ENCODE measurements around the gene SNRNP200. TPM values are rescaled to one million over a fixed set of nuclear protein-coding genes. Genes with fewer than 3 reads are reported as not detected.

The SNRNP200 gene
- total RNA-seq, 1 experiment from 2014 or later = 231 TPM

- CTCF ChIA-PET = interaction anchor here (0.6 to 1.0 kb wide), 3 partner anchors 20 to 243 kb away, joined by 3 to 5 read pairs (median 3); no protein-coding TSS in a partner anchor
- peak within 1 kb of the TSS; percentile 69 to 84 for H3K4me3 ChIP-seq (ENCODE audit: low read depth in 2 of 2, low read length in 2 of 2)
- in situ Hi-C loops (cut with HindIII; ENCODE audit: low pct_unique_long_range_greater_than_20kb, low sequenced_read_pairs) = no loop called here
These were observed 19.9 kb upstream of the SNRNP200 start, which contains the start of gene ITPRIPL1 for GRCh38 chr2:96325041-96325883. TSS of gene ITPRIPL1 (plus strand) at chr2:96325317. CDS start at chr2:96325840, 523 bp downstream.

GRCh38 chr2:96324721-96325040 is 19.3 kb upstream of the SNRNP200 start:
- in situ Hi-C loops (cut with HindIII; ENCODE audit: low pct_unique_long_range_greater_than_20kb, low sequenced_read_pairs) (no loop called here), intact Hi-C loops (cut with micrococcal nuclease; ENCODE audit: unreplicated experiment) (no loop called here)
- Histone ChIP-seq H3K4me1 (ENCODE audit: control insufficient read depth, insufficient read depth, low read length) (peaks cover 16% of the 10 kb centered on the region), H3K4me3 (ENCODE audit: low read depth in 2 of 2, low read length in 2 of 2) (peak overlapping the region; percentile 69 to 84), H3K36me3 (ENCODE audit: control insufficient read depth, insufficient read depth, low read length) (no peaks in the 10 kb centered on the region; the same call in 1 of the 2 replicates), H3K27me3 (ENCODE audit: control insufficient read depth, insufficient read depth, low read length) (no peaks in the 10 kb centered on the region), H3K27ac (ENCODE audit: low read length) (peak overlapping the region; percentile 90), H3K9me3 (ENCODE audit: control insufficient read depth, insufficient read depth, low read depth, low read length) (no peaks in the 10 kb centered on the region)
- BruUV-seq (replicated peaks) = no TSS peak
- CTCF ChIA-PET = interaction anchor here (1.0 kb wide), 1 partner anchor 21 kb away, joined by 3 read pairs; no protein-coding TSS in a partner anchor
- ATAC-seq = no peak
- POLR2A ChIA-PET = interaction anchor here (0.9 kb wide), 1 partner anchor 12 kb away, joined by 6 read pairs; no protein-coding TSS in a partner anchor
- TF ChIP-seq CTCF (IDR thresholded peaks at IDR 0.05) = no peak
- DNase-seq (ENCODE audit: low read depth, low spot score) = no peak

More at GRCh38 chr2:96325041-96325883, 19.9 kb upstream of the SNRNP200 start, which contains the start of gene ITPRIPL1:
- peaks cover 15% of the 10 kb centered on the region for H3K4me1 ChIP-seq (ENCODE audit: control insufficient read depth, insufficient read depth, low read length)
- intact Hi-C loops (cut with micrococcal nuclease; ENCODE audit: unreplicated experiment) = no loop called here
- no peak for TF ChIP-seq TCF7L2 (IDR thresholded peaks at IDR 0.05; ENCODE audit: low read depth, low read length)
- TF ChIP-seq CTCF (IDR thresholded peaks at IDR 0.05) = no peak
- no peak for TF ChIP-seq POLR2AphosphoS5 (IDR thresholded peaks at IDR 0.05; ENCODE audit: low read depth, low read length)
- POLR2A ChIA-PET = interaction anchor here (0.6 to 0.9 kb wide), 2 partner anchors 9 to 11 kb away, joined by 6 to 10 read pairs; no protein-coding TSS in a partner anchor
- peak; percentile 67 for ATAC-seq
- H3K27ac ChIP-seq (ENCODE audit: low read length) = peak within 1 kb of the TSS; percentile 90
- no peak for DNase-seq (ENCODE audit: low read depth, low spot score)
- no TSS peak for BruUV-seq (replicated peaks)
- H3K36me3 ChIP-seq (ENCODE audit: control insufficient read depth, insufficient read depth, low read length) = no peaks in the 10 kb centered on the region; the same call in 1 of the 2 replicates
- no peaks in the 10 kb centered on the region for H3K9me3 ChIP-seq (ENCODE audit: control insufficient read depth, insufficient read depth, low read depth, low read length)
- no peaks in the 10 kb centered on the region for H3K27me3 ChIP-seq (ENCODE audit: control insufficient read depth, insufficient read depth, low read length)

GRCh38 chr2:96323849-96324248 is 18.5 kb upstream of the SNRNP200 start:
- ChIA-PET CTCF (no interaction called here), POLR2A (no interaction called here)
- TF ChIP-seq TCF7L2 (IDR thresholded peaks at IDR 0.05; ENCODE audit: low read depth, low read length) (no peak), CTCF (IDR thresholded peaks at IDR 0.05) (no peak), SIN3A (IDR thresholded peaks at IDR 0.05; ENCODE audit: borderline replicate concordance, insufficient read depth, low read depth, low read length) (no peak), REST (IDR thresholded peaks at IDR 0.05; ENCODE audit: insufficient read depth in 1 of 2, low read depth in 2 of 2, low read length in 1 of 2) (no peak), POLR2AphosphoS5 (IDR thresholded peaks at IDR 0.05; ENCODE audit: low read depth, low read length) (no peak)
- DNase-seq (ENCODE audit: low read depth, low spot score) (no peak), ATAC-seq (no peak)
- H3K36me3 ChIP-seq (ENCODE audit: control insufficient read depth, insufficient read depth, low read length) = no peaks in the 10 kb centered on the region; the same call in 1 of the 2 replicates
- intact Hi-C loops (cut with micrococcal nuclease; ENCODE audit: unreplicated experiment) = no loop called here
- no peak overlapping the region for H3K4me3 ChIP-seq (ENCODE audit: low read depth in 2 of 2, low read length in 2 of 2)
- no TSS peak for BruUV-seq (replicated peaks)
- peaks cover 20% of the 10 kb centered on the region for H3K4me1 ChIP-seq (ENCODE audit: control insufficient read depth, insufficient read depth, low read length)
- no peak overlapping the region for H3K27ac ChIP-seq (ENCODE audit: low read length)
- no peaks in the 10 kb centered on the region for H3K9me3 ChIP-seq (ENCODE audit: control insufficient read depth, insufficient read depth, low read depth, low read length)
- no peaks in the 10 kb centered on the region for H3K27me3 ChIP-seq (ENCODE audit: control insufficient read depth, insufficient read depth, low read length)
- in situ Hi-C loops (cut with HindIII; ENCODE audit: low pct_unique_long_range_greater_than_20kb, low sequenced_read_pairs) = no loop called here

Measured in Panc1 (cell line).